ENCODE data around the gene ASB10. TPM values are rescaled to one million over a fixed set of nuclear protein-coding genes. Genes with fewer than 3 reads are reported as not detected.

Gene ASB10
- polyA plus RNA-seq, 1 of the 3 experiments (the other 2 are of a cell fraction): not detected

GRCh38 chr7:151226875-151227782 is 40.1 kb upstream of the ASB10 start, which contains the start of gene ABCF2 (continued):
- TF ChIP-seq JUND (IDR thresholded peaks at IDR 0.05): no peak
- TF ChIP-seq MXI1 (IDR thresholded peaks at IDR 0.05; ENCODE audit: low read depth, low read length): peak; percentile 93
- TF ChIP-seq USF2 (IDR thresholded peaks at IDR 0.05; ENCODE audit: borderline replicate concordance, low read depth, low read length): no peak
- TF ChIP-seq RAD21 (IDR thresholded peaks at IDR 0.05; ENCODE audit: low read length): no peak
- peak; percentile 72; the same call in 1 of the 2 replicates for TF ChIP-seq SIN3A (IDR thresholded peaks at IDR 0.05; ENCODE audit: borderline replicate concordance, low read depth, low read length)
- TF ChIP-seq FOXJ3 (CRISPR knock-in tag; IDR thresholded peaks at IDR 0.05): peak; percentile 63; the same call in 1 of the 2 replicates
- no peak for TF ChIP-seq EZH2phosphoT487 (IDR thresholded peaks at IDR 0.05; ENCODE audit: borderline replicate concordance, low read depth)
- TF ChIP-seq, protein P1, sequence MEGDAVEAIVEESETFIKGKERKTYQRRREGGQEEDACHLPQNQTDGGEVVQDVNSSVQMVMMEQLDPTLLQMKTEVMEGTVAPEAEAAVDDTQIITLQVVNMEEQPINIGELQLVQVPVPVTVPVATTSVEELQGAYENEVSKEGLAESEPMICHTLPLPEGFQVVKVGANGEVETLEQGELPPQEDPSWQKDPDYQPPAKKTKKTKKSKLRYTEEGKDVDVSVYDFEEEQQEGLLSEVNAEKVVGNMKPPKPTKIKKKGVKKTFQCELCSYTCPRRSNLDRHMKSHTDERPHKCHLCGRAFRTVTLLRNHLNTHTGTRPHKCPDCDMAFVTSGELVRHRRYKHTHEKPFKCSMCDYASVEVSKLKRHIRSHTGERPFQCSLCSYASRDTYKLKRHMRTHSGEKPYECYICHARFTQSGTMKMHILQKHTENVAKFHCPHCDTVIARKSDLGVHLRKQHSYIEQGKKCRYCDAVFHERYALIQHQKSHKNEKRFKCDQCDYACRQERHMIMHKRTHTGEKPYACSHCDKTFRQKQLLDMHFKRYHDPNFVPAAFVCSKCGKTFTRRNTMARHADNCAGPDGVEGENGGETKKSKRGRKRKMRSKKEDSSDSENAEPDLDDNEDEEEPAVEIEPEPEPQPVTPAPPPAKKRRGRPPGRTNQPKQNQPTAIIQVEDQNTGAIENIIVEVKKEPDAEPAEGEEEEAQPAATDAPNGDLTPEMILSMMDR (IDR thresholded peaks at IDR 0.05): peak; percentile 32; the same call in 1 of the 2 replicates
- no peak; the same call in 1 of the 2 replicates for TF ChIP-seq RCOR1 (IDR thresholded peaks at IDR 0.05; ENCODE audit: low read length)

- ChIA-PET CTCF (interaction anchor here (0.7 to 4.9 kb wide), 11 partner anchors 14 to 208 kb away, joined by 3 to 46 read pairs (median 3); no protein-coding TSS in a partner anchor), POLR2A (interaction anchor here (0.7 to 2.0 kb wide), 10 partner anchors 10 to 858 kb away, joined by 3 to 20 read pairs (median 3); partner anchors contain the start of genes AGAP3 and REPIN1)
- WGBS (ENCODE audit: low lambda C conversion rate): under 1% methylated on average over 15 of the region's 15 CpGs
- H4K20me1 ChIP-seq (ENCODE audit: insufficient read depth): no peaks in the 10 kb centered on the region
- peaks cover 26% of the 10 kb centered on the region for H3K79me2 ChIP-seq (ENCODE audit: insufficient read depth)
- no peaks in the 10 kb centered on the region for H3K9me2 ChIP-seq
- H3K9ac ChIP-seq: peak overlapping the region; percentile 78
- peak overlapping the region; percentile 81; the same call in 1 of the 2 replicates for H2AFZ ChIP-seq (ENCODE audit: low read depth)
- peak overlapping the region; percentile 71 to 80; a peak in 2 of 4 replicates for H3K27ac ChIP-seq (ENCODE audit: low read depth in 2 of 2, low read length in 1 of 2)
- peaks cover 9% of the 10 kb centered on the region for H3F3A ChIP-seq (replicated peaks; ENCODE audit: insufficient read depth)
- DNase-seq: no peak
- no peaks in the 10 kb centered on the region for H3K9me3 ChIP-seq
- no peaks in the 10 kb centered on the region for H3K27me3 ChIP-seq (ENCODE audit: insufficient read depth)
- peak overlapping the region; percentile 80 to 97 for H3K4me3 ChIP-seq (ENCODE audit: low read depth in 2 of 2, low read length in 1 of 2)
- H3K36me3 ChIP-seq (replicated peaks in 1 of 2; ENCODE audit: control insufficient read depth in 1 of 2, insufficient read depth in 2 of 2, low read length in 1 of 2): peaks cover 38 to 44% of the 10 kb centered on the region in 2 experiments
- peaks cover 10 to 22% of the 10 kb centered on the region in 2 experiments for H3K4me1 ChIP-seq (ENCODE audit: control insufficient read depth in 1 of 2, insufficient read depth in 2 of 2, low read depth in 1 of 2, low read length in 1 of 2)
- peak overlapping the region; percentile 90 for H3K4me2 ChIP-seq
- TF ChIP-seq GABPA (IDR thresholded peaks at IDR 0.05; ENCODE audit: low read depth): no peak
- no peak for TF ChIP-seq RXRA (IDR thresholded peaks at IDR 0.05; ENCODE audit: borderline replicate concordance, low read depth)
- no peak for TF ChIP-seq EP300 (IDR thresholded peaks at IDR 0.05; ENCODE audit: borderline replicate concordance in 1 of 2, low read depth in 1 of 2, low read length in 1 of 2)
- TF ChIP-seq USF2 (IDR thresholded peaks at IDR 0.05; ENCODE audit: borderline replicate concordance, low read depth, low read length): no peak
- TF ChIP-seq TCF12 (IDR thresholded peaks at IDR 0.05): no peak
- TF ChIP-seq RAD21 (IDR thresholded peaks at IDR 0.05; ENCODE audit: low read length): no peak
- TF ChIP-seq FOXM1 (IDR thresholded peaks at IDR 0.05; ENCODE audit: low read depth): no peak
- no peak for TF ChIP-seq EZH2phosphoT487 (IDR thresholded peaks at IDR 0.05; ENCODE audit: borderline replicate concordance, low read depth)
- TF ChIP-seq FOXJ3 (CRISPR knock-in tag; IDR thresholded peaks at IDR 0.05): no peak
- TF ChIP-seq NRF1 (IDR thresholded peaks at IDR 0.05; ENCODE audit: low read depth, low read length): no peak
- TF ChIP-seq ELF1 (IDR thresholded peaks at IDR 0.05): no peak
- TF ChIP-seq FOSL2 (IDR thresholded peaks at IDR 0.05; ENCODE audit: borderline replicate concordance, low read depth): no peak
- no peak for TF ChIP-seq USF1 (IDR thresholded peaks at IDR 0.05; ENCODE audit: borderline replicate concordance, low read depth)
- TF ChIP-seq GATA2 (CRISPR knock-in tag; IDR thresholded peaks at IDR 0.05): no peak
- TF ChIP-seq POLR2AphosphoS5 (IDR thresholded peaks at IDR 0.05; ENCODE audit: low read depth, low read length): no peak
- TF ChIP-seq, protein P1 (IDR thresholded peaks at IDR 0.05): no peak
- no peak for TF ChIP-seq RFX5 (IDR thresholded peaks at IDR 0.05; ENCODE audit: low read length)
These were observed 39.5 kb upstream of the ASB10 start for GRCh38 chr7:151226560-151226874.
